Measurements from ENCODE around the gene EBF4. TPM values are rescaled to one million over a fixed set of nuclear protein-coding genes. Genes with fewer than 3 reads are reported as not detected.
"Not testable (repeated sequence)": the region's sequence is repeated elsewhere in the genome, so short reads cannot be mapped to it uniquely, and the experiment has no call there.

EBF4 gene
- total RNA-seq, 1 donor from 2014 or later = 2.5 TPM

- TF ChIP-seq CTCF (conservative IDR thresholded peaks at IDR 0.05; ENCODE audit: low read depth, low read length) = no peak
- H3K4me3 ChIP-seq (ENCODE audit: low read depth, low read length) = no peak overlapping the region
- no peak for DNase-seq (ENCODE audit: low read depth)
These were observed 2.8 kb downstream of the EBF4 start for GRCh38 chr20:2695206-2695983.

GRCh38 chr20:2695984-2696525 is 3.5 kb downstream of the EBF4 start:
- not testable (repeated sequence) for DNase-seq (ENCODE audit: low read depth); H3K4me3 ChIP-seq (ENCODE audit: low read depth, low read length)

- no peak overlapping the region for H3K4me3 ChIP-seq (ENCODE audit: low read depth, low read length)
- DNase-seq (ENCODE audit: low read depth) = no peak
- TF ChIP-seq CTCF (conservative IDR thresholded peaks at IDR 0.05; ENCODE audit: low read depth, low read length) = no peak
These were observed 4.1 kb downstream of the EBF4 start for GRCh38 chr20:2696646-2697045.

- DNase-seq (ENCODE audit: low read depth) = no peak
- H3K4me3 ChIP-seq (ENCODE audit: low read depth, low read length) = no peak overlapping the region
- no peak for TF ChIP-seq CTCF (conservative IDR thresholded peaks at IDR 0.05; ENCODE audit: low read depth, low read length)
These were observed 5.2 kb downstream of the EBF4 start for GRCh38 chr20:2697768-2698167.

GRCh38 chr20:2698186-2698817 is 5.7 kb downstream of the EBF4 start:
- no peak for TF ChIP-seq CTCF (conservative IDR thresholded peaks at IDR 0.05; ENCODE audit: low read depth, low read length)
- no peak overlapping the region for H3K4me3 ChIP-seq (ENCODE audit: low read depth, low read length)
- DNase-seq (ENCODE audit: low read depth) = no peak

GRCh38 chr20:2698912-2699311 is 6.3 kb downstream of the EBF4 start:
- TF ChIP-seq CTCF (conservative IDR thresholded peaks at IDR 0.05; ENCODE audit: low read depth, low read length) = no peak
- no peak overlapping the region for H3K4me3 ChIP-seq (ENCODE audit: low read depth, low read length)
- no peak for DNase-seq (ENCODE audit: low read depth)

- H3K4me3 ChIP-seq (ENCODE audit: low read depth, low read length) = no peak overlapping the region
- no peak for DNase-seq (ENCODE audit: low read depth)
- no peak for TF ChIP-seq CTCF (conservative IDR thresholded peaks at IDR 0.05; ENCODE audit: low read depth, low read length)
These were observed 7.3 kb downstream of the EBF4 start for GRCh38 chr20:2699775-2700413.
